Lower leg skin (tissue), 4 donors: ENCODE results near the gene BCAR3. TPM values are rescaled to one million over a fixed set of nuclear protein-coding genes. Genes with fewer than 3 reads are reported as not detected.

Source experiments
- DNase-seq, 2 donors: peaks; one replicate each; pipeline ENCODE4 v3.0.0-alpha.2; 2019; ENCODE audit warnings: low spot score in 2 of 2
- H3K4me3 ChIP-seq: fragments of 200-600 bp; sonication (generic); 2 replicates; pipeline ENCODE4 v1.5.1; 2017; ENCODE audit warnings: mild to moderate bottlenecking, low read depth; ENCODE audit not compliant: poor library complexity, severe bottlenecking
- CTCF ChIP-seq, 3 donors: fragments of 450-650 bp; IDR thresholded peaks; one replicate each; pipeline ENCODE4 v1.5.1; 2016; ENCODE audit warnings: antibody characterized with exemption in 3 of 3, mild to moderate bottlenecking in 3 of 3, moderate library complexity in 2 of 3
- POLR2A ChIP-seq, 2 donors: fragments of 450-650 bp; IDR thresholded peaks; one replicate each; pipeline ENCODE4 v1.6.1; 2016 to 2017; ENCODE audit warnings: antibody characterized with exemption in 2 of 2, mild to moderate bottlenecking in 1 of 2, moderate library complexity in 1 of 2
- WGBS, 2 donors: methylation state at CpG; one replicate each; pipeline ENCODE4 v1.1.5; 2018; 5-methylcytosine and 5-hydroxymethylcytosine counted together
- intact Hi-C: fragments of 100-400 bp; cut with DNase I; formaldehyde crosslinking; loops from one replicate; pipeline ENCODE4 v1.15.0; 2023; ENCODE audit warnings: low total_unique reads
- total RNA-seq, 4 donors: library from RNA; depleted of rRNA; stranded (reverse); fragments of >200 nt; gene quantifications; one replicate each; pipeline ENCODE4 v1.1.0, GENCODE V29; 2016

BCAR3 gene
- total RNA-seq, 4 donors from 2014 or later: 41.8 to 57.5 (median 45.8) TPM

GRCh38 chr1:93710499-93711453 is 29.1 kb upstream of the BCAR3 start:
- no peak overlapping the region for H3K4me3 ChIP-seq
- WGBS, 2 donors: 80 to 82% methylated on average over 10 of the region's 10 CpGs
- no peak for DNase-seq
- intact Hi-C loops: no loop called here
- no peak for TF ChIP-seq POLR2A (IDR thresholded peaks at IDR 0.05)
- TF ChIP-seq CTCF (IDR thresholded peaks at IDR 0.05): no peak

- TF ChIP-seq POLR2A (IDR thresholded peaks at IDR 0.05): no peak
- TF ChIP-seq CTCF (IDR thresholded peaks at IDR 0.05): no peak
- H3K4me3 ChIP-seq: no peak overlapping the region
- 23 to 36% methylated on average over 8 to 9 of the region's 9 CpGs for WGBS, 2 donors
- peak in 1 of 2 donors; percentile 74 for DNase-seq
- intact Hi-C loops: no loop called here
Measured at GRCh38 chr1:93708734-93709481, 27.3 kb upstream of the BCAR3 start.

GRCh38 chr1:93707956-93708355 is 26.3 kb upstream of the BCAR3 start:
- DNase-seq: peak in 1 of 2 donors; percentile 74
- TF ChIP-seq CTCF (IDR thresholded peaks at IDR 0.05) (no peak), POLR2A (IDR thresholded peaks at IDR 0.05) (no peak)
- H3K4me3 ChIP-seq: no peak overlapping the region
- intact Hi-C loops: no loop called here
- 84 to 87% methylated on average over 5 of the region's 5 CpGs for WGBS, 2 donors

- no peak for TF ChIP-seq POLR2A (IDR thresholded peaks at IDR 0.05)
- TF ChIP-seq CTCF (IDR thresholded peaks at IDR 0.05): no peak
- no peak overlapping the region for H3K4me3 ChIP-seq
- intact Hi-C loops: no loop called here
- peak in 1 of 2 donors; percentile 60 for DNase-seq
- WGBS, 2 donors: 78 to 92% methylated on average over 3 of the region's 3 CpGs
Measured at GRCh38 chr1:93705892-93706500, 24.4 kb upstream of the BCAR3 start.

GRCh38 chr1:93704052-93704451 is 22.4 kb upstream of the BCAR3 start:
- TF ChIP-seq POLR2A (IDR thresholded peaks at IDR 0.05) (no peak), CTCF (IDR thresholded peaks at IDR 0.05) (no peak)
- intact Hi-C loops: no loop called here
- 81 to 95% methylated on average over 2 of the region's 2 CpGs for WGBS, 2 donors
- no peak overlapping the region for H3K4me3 ChIP-seq
- DNase-seq: peak in 1 of 2 donors; percentile 48
